Activated CD4-positive, alpha-beta T cell treated with anti-CD3 and anti-CD28 coated beads for 36 hours (primary cell): ENCODE data around the gene ALDOA. TPM values are rescaled to one million over a fixed set of nuclear protein-coding genes. Genes with fewer than 3 reads are reported as not detected.
A peak's percentile ranks its signal among the peaks of the same experiment; 100 is the strongest.

Experiments used
- ATAC-seq: fragments of 200-7000 bp; cut with Tn5 transposase; one replicate; pipeline ENCODE4 v1.10.0; 2021; ENCODE audit warnings: mild to moderate bottlenecking, moderate library complexity
- CTCF ChIA-PET: fragments of 350-600 bp; sonication (Branson Sonifier 250); formaldehyde crosslinking; loops from one replicate; lab custom pipeline; 2021; ENCODE audit warnings: antibody characterized with exemption; lab: Charles Lee
- POLR2A ChIA-PET: fragments of 350-600 bp; sonication (Branson Sonifier 250); formaldehyde crosslinking; loops from one replicate; lab custom pipeline; 2021; ENCODE audit warnings: antibody characterized with exemption, inconsistent platforms; lab: Charles Lee
- DNase-seq: peaks from one replicate; pipeline ENCODE4 v3.0.0-alpha.2; 2020
- H3K27ac Mint-ChIP-seq: one replicate; pipeline ENCODE4 v1.8.0; 2021; ENCODE audit warnings: mixed read lengths
- H3K27me3 Mint-ChIP-seq: one replicate; pipeline ENCODE4 v1.8.0; 2021; ENCODE audit warnings: mixed read lengths
- H3K36me3 Mint-ChIP-seq: one replicate; pipeline ENCODE4 v1.8.0; 2021; ENCODE audit warnings: low read depth, mixed read lengths
- H3K4me1 Mint-ChIP-seq: one replicate; pipeline ENCODE4 v1.8.0; 2021; ENCODE audit warnings: mixed read lengths
- H3K4me3 Mint-ChIP-seq: one replicate; pipeline ENCODE4 v1.8.0; 2021; ENCODE audit warnings: mild to moderate bottlenecking, moderate library complexity, mixed read lengths
- H3K9me3 Mint-ChIP-seq: one replicate; pipeline ENCODE4 v1.8.0; 2021; ENCODE audit warnings: low read depth, mixed read lengths
- intact Hi-C, 2 experiments: fragments of 100-400 bp; cut with DNase I in 1 of 2; cut with micrococcal nuclease in 1 of 2; formaldehyde crosslinking; loops; one replicate each; pipeline versions ENCODE4 v1.14.2 to v1.15.1; 2022 to 2024; cut with DNase I, micrococcal nuclease
- total RNA-seq, 2 experiments: library from RNA; stranded (reverse); gene quantifications; one replicate each; pipeline ENCODE4 v1.2.3, GENCODE V29; 2021

Gene ALDOA
- total RNA-seq, 2 experiments from 2014 or later = 2,482 to 3,644 TPM

DNA sequence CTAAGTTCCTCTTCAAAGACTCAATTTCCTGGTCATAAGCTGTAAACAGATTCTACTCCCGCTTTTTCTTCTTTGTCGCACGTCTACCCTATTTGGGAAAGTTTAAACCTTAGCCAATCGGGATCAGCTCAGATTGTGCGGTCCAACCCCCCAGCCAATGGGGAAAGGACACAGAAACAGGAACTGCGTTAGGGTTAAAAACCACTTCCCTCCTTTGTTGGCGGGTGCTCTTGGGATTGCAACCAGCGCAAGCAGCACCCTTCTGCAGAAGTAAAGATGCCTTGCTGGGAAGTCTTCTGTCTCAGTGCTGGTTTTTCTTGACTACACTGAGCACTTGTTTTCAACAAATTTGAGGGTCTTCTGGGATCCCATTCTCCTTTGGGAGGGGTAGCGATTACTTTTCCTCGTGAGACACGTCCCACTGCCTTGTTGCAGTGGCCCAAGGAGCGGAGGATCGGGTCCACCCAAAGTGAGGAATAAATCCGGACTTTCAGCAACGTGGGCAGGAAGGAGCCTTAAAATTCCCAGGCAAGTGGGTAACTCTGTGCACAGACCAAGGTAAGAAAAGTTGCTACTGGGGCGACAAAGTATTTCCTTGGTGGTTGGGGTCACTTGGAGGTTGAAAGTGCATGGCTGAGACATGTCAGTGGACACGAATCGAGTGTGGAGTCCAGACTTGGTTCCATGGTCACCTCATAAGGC, 31.5 kb downstream of the ALDOA start:
- no peak for DNase-seq
- peak overlapping the region; percentile 67 for H3K4me3 Mint-ChIP-seq
- no peaks in the 10 kb centered on the region for H3K27me3 Mint-ChIP-seq
- ChIA-PET CTCF (interaction anchor here (0.8 kb wide), 1 partner anchor 31 kb away, joined by 3 read pairs; no protein-coding TSS in a partner anchor), POLR2A (no interaction called here)
- intact Hi-C loops = loop anchor here in 1 of 2 experiments (1.0 to 10.0 kb wide), 7 partner anchors 21 to 1272 kb away; partner anchors contain the start of genes ALDOA, ATXN2L, CORO1A and MAPK3
- ATAC-seq = no peak
- peaks cover 30% of the 10 kb centered on the region for H3K4me1 Mint-ChIP-seq
- H3K36me3 Mint-ChIP-seq = peaks cover 23% of the 10 kb centered on the region
- peaks cover 14% of the 10 kb centered on the region for H3K9me3 Mint-ChIP-seq
- peak overlapping the region; percentile 88 for H3K27ac Mint-ChIP-seq

GRCh38 chr16:30104090-30104489, 38.5 kb downstream of the ALDOA start:
- intact Hi-C loops = no loop called here
- no peaks in the 10 kb centered on the region for H3K4me1 Mint-ChIP-seq
- H3K27me3 Mint-ChIP-seq = no peaks in the 10 kb centered on the region
- ATAC-seq (no peak), DNase-seq (no peak)
- no peak overlapping the region for H3K4me3 Mint-ChIP-seq
- CTCF ChIA-PET = interaction anchor here (1.1 to 2.5 kb wide), 3 partner anchors 8 to 12 kb away, joined by 3 to 11 read pairs (median 5); partner anchors contain the start of genes GDPD3 and TBX6
- H3K27ac Mint-ChIP-seq = peak overlapping the region; percentile 72
- no peaks in the 10 kb centered on the region for H3K9me3 Mint-ChIP-seq
- peaks cover 13% of the 10 kb centered on the region for H3K36me3 Mint-ChIP-seq
- POLR2A ChIA-PET = no interaction called here

GRCh38 chr16:30104492-30104891, 38.9 kb downstream of the ALDOA start:
- intact Hi-C loops = no loop called here
- POLR2A ChIA-PET = no interaction called here
- no peaks in the 10 kb centered on the region for H3K27me3 Mint-ChIP-seq
- peaks cover 13% of the 10 kb centered on the region for H3K36me3 Mint-ChIP-seq
- DNase-seq (no peak), ATAC-seq (no peak)
- no peak overlapping the region for H3K4me3 Mint-ChIP-seq
- CTCF ChIA-PET = interaction anchor here (0.6 to 2.5 kb wide), 3 partner anchors 8 to 99 kb away, joined by 3 to 11 read pairs (median 3); partner anchors contain the start of gene GDPD3
- H3K9me3 Mint-ChIP-seq = no peaks in the 10 kb centered on the region
- H3K27ac Mint-ChIP-seq = peak overlapping the region; percentile 72
- H3K4me1 Mint-ChIP-seq = no peaks in the 10 kb centered on the region

DNA sequence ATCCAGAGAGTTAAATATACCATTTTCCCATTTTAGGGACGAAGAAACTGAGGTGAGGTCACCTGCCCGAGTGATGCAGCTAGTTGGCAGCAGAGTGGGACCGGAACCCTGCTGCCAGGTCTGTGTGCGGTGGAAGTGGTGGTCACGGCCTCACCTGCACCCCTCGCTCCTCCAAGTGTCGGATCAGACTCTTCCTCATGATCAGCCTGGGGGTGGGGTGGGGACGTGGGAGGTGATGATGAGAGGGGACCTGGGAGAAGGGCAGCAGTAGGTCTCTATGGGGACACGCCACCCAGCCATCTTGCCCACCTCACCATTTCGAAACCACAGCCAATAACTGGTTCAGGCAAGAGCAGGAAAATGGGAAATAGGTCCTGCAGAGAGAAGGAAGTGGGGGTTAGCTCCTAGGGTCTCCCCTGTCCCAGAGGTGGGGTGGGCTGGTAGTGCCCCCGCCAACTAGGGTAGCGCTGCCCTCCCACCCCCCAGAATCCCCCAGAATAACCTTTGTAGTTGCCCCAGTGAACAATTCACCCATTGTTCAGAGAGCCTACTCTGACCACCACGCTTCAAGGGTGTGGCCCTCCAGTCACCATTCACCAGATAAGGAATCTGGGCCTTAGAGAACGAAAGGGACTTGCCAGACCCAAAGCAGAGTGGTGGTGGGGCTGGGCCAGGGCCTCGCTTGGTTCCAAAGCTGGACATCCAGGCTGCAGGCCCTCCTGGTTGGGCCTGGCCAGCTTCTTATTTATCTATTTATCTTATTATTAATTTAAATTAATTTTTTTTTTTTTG, 42.7 kb downstream of the ALDOA start:
- ChIA-PET POLR2A (no interaction called here), CTCF (no interaction called here)
- Mint-ChIP-seq H3K27me3 (no peaks in the 10 kb centered on the region), H3K27ac (no peak overlapping the region), H3K4me1 (peaks cover 4% of the 10 kb centered on the region), H3K9me3 (no peaks in the 10 kb centered on the region), H3K36me3 (peaks cover 19% of the 10 kb centered on the region), H3K4me3 (no peak overlapping the region)
- no peak for DNase-seq
- intact Hi-C loops = no loop called here
- ATAC-seq = no peak

DNA sequence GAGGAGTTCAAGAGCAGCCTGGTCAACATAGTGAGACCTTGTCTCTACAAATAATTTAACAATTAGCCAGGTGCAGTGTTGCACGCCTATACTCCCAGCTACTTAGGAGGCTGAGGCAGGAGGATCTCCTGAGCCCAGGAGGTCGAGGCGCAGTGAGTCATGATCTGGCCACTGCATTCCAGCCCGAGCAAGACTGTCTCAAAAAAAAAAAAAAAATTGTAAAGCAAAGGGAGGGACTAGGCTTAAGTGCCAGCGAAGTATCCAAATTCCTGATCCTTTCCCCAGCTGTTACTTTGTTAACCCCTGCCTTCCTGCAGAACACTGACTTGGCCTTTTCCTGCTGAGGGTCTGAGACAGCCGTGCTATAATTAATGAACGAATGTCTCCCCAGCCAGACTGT, 45.1 kb downstream of the ALDOA start:
- CTCF ChIA-PET = interaction anchor here (0.7 to 4.6 kb wide), 4 partner anchors 11 to 76 kb away, joined by 3 to 31 read pairs (median 11); partner anchors contain the start of gene TBX6
- no peak for ATAC-seq
- POLR2A ChIA-PET = no interaction called here
- Mint-ChIP-seq H3K27ac (no peak overlapping the region), H3K9me3 (no peaks in the 10 kb centered on the region), H3K27me3 (no peaks in the 10 kb centered on the region), H3K4me3 (no peak overlapping the region), H3K4me1 (peaks cover 6% of the 10 kb centered on the region), H3K36me3 (peaks cover 11% of the 10 kb centered on the region)
- intact Hi-C loops = loop anchor here in 1 of 2 experiments (10.0 kb wide), 1 partner anchor 294 kb away; the partner anchor contains the start of gene ZNF771
- no peak for DNase-seq

DNA sequence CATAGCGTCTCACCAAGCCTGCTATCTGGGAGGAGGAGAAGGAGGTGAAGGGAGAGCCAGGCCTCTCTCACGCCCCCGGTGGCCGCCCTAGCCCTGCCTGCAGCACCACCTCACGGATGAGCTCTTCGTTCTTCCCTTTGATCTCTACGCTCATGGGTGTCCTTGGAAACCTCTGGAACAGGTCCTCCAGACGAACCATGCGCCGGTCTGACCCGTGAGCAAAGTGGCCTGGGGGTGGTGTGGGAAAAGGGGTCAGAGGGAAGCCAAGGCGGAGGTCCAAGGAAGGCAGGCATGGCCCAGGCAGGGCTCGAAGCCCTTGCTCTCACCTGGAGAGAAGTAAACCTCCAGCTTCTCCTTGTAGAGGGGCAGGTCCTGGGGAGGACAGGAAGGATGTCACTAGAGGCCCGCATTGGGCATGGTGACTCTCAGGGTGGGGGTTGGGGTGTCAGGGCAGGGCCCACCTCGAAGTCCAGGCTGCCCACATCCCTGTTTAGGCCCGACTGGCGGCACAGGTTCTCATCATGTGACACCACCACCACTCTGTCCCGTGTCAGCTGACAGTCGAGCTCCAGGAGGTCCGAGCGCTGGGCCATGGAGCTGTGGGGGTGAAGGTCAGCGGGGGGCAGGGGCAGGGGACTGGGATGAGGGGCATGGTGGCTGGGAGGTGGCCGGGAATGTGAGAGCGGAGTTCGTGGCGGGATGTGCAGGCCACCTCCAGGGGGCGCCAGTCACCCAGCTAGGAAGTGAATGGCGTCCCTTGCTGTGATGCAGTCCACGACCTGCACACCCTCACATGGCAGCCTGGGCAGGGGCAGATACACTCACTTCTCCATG, 46.9 kb downstream of the ALDOA start:
- peak; percentile 85 for DNase-seq
- ChIA-PET CTCF (interaction anchor here (0.5 to 4.6 kb wide), 11 partner anchors 9 to 585 kb away, joined by 3 to 31 read pairs (median 4); partner anchors contain the start of gene TBX6), POLR2A (interaction anchor here (0.5 to 0.9 kb wide), 2 partner anchors 20 to 45 kb away, joined by 3 read pairs; no protein-coding TSS in a partner anchor)
- H3K27me3 Mint-ChIP-seq = no peaks in the 10 kb centered on the region
- peaks cover 9% of the 10 kb centered on the region for H3K36me3 Mint-ChIP-seq
- H3K4me3 Mint-ChIP-seq = no peak overlapping the region
- intact Hi-C loops = loop anchor here in 1 of 2 experiments (10.0 kb wide), 1 partner anchor 292 kb away; the partner anchor contains the start of gene ZNF771
- ATAC-seq = peak; percentile 80
- H3K27ac Mint-ChIP-seq = no peak overlapping the region
- H3K4me1 Mint-ChIP-seq = peaks cover 6% of the 10 kb centered on the region
- no peaks in the 10 kb centered on the region for H3K9me3 Mint-ChIP-seq

GRCh38 chr16:30113031-30113710, 47.6 kb downstream of the ALDOA start, which contains the start of gene GDPD3:
Gene GDPD3 (minus strand): TSS chr16:30113537. CDS start chr16:30113478, 59 bp downstream.
- ChIA-PET CTCF (interaction anchor here (1.1 to 4.6 kb wide), 4 partner anchors 10 to 489 kb away, joined by 4 to 31 read pairs (median 8); partner anchors contain the start of gene TBX6), POLR2A (no interaction called here)
- Mint-ChIP-seq H3K4me3 (no peak within 1 kb of the TSS), H3K36me3 (peaks cover 7% of the 10 kb centered on the region), H3K27ac (no peak within 1 kb of the TSS), H3K9me3 (no peaks in the 10 kb centered on the region), H3K4me1 (peaks cover 6% of the 10 kb centered on the region), H3K27me3 (no peaks in the 10 kb centered on the region)
- intact Hi-C loops = loop anchor here in 1 of 2 experiments (10.0 kb wide), 1 partner anchor 292 kb away; the partner anchor contains the start of gene ZNF771
- ATAC-seq (no peak), DNase-seq (no peak)

- H3K36me3 Mint-ChIP-seq = peaks cover 7% of the 10 kb centered on the region
- ATAC-seq (no peak), DNase-seq (no peak)
- no peak overlapping the region for H3K27ac Mint-ChIP-seq
- ChIA-PET POLR2A (no interaction called here), CTCF (interaction anchor here (0.6 to 4.6 kb wide), 3 partner anchors 11 to 298 kb away, joined by 3 to 31 read pairs (median 11); partner anchors contain the start of gene TBX6)
- H3K27me3 Mint-ChIP-seq = no peaks in the 10 kb centered on the region
- H3K9me3 Mint-ChIP-seq = no peaks in the 10 kb centered on the region
- intact Hi-C loops = loop anchor here in 1 of 2 experiments (10.0 kb wide), 1 partner anchor 291 kb away; the partner anchor contains the start of gene ZNF771
- peaks cover 6% of the 10 kb centered on the region for H3K4me1 Mint-ChIP-seq
- H3K4me3 Mint-ChIP-seq = no peak overlapping the region
These were observed 48.3 kb downstream of the ALDOA start for GRCh38 chr16:30113711-30114333.

DNA sequence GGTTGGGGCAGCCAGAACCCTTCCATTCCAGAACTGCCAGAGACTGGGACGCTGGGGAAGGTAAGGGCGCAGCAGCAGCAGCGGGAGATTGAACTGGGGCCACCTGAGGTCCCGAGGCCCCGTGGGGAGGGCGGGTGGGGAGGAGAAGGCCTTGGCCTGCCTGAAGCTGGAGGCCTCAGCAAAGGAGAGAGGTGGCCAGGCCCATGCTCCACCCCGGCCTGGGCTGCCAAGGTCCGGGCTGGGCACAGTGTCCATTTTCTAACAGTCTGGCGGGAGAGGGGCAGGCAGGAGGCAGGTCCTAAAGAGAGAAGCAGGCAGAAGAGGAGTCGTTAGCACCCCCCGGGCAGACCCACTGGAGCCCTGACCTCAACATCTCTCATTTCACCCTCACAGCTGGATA, 48.9 kb downstream of the ALDOA start:
- Mint-ChIP-seq H3K27ac (no peak overlapping the region), H3K36me3 (peaks cover 11% of the 10 kb centered on the region), H3K4me3 (no peak overlapping the region), H3K4me1 (peaks cover 6% of the 10 kb centered on the region), H3K27me3 (no peaks in the 10 kb centered on the region), H3K9me3 (no peaks in the 10 kb centered on the region)
- DNase-seq (no peak), ATAC-seq (no peak)
- intact Hi-C loops = loop anchor here in 1 of 2 experiments (10.0 kb wide), 1 partner anchor 290 kb away; the partner anchor contains the start of gene ZNF771
- POLR2A ChIA-PET = no interaction called here
- CTCF ChIA-PET = interaction anchor here (0.6 to 4.6 kb wide), 2 partner anchors 22 to 297 kb away, joined by 3 to 31 read pairs; partner anchors contain the start of gene TBX6
